OCI-LY1 (cell line): ENCODE measurements around the gene ABCC4.

Source experiments
- H2AFZ ChIP-seq: fragments of 200-600 bp; sonication (generic), shearing (Covaris generic); 2 replicates; pipeline ENCODE4 v1.6.0; 2014; ENCODE audit warnings: antibody characterized with exemption, mild to moderate bottlenecking, low read length
- H3F3A ChIP-seq: fragments of 200-600 bp; sonication (generic), shearing (Covaris generic); 2 replicates; pipeline ENCODE4 v1.6.0; 2014; ENCODE audit warnings: mild to moderate bottlenecking, antibody characterized with exemption, low read length, moderate library complexity; ENCODE audit not compliant: insufficient read depth
- H3K27ac ChIP-seq: fragments of 200-600 bp; sonication (generic); 2 replicates; pipeline ENCODE4 v1.5.1; 2014; ENCODE audit warnings: low read length, mixed run types, mild to moderate bottlenecking, low read depth; ENCODE audit not compliant: poor library complexity, severe bottlenecking
- H3K27me3 ChIP-seq: fragments of 200-600 bp; sonication (generic); 2 replicates; pipeline ENCODE4 v1.6.0; 2014; ENCODE audit warnings: antibody characterized with exemption, mild to moderate bottlenecking, low read length, moderate library complexity; ENCODE audit not compliant: insufficient read depth
- H3K36me3 ChIP-seq: fragments of 200-600 bp; sonication (generic); 2 replicates; pipeline ENCODE4 v1.6.1; 2014; ENCODE audit warnings: mild to moderate bottlenecking, antibody characterized with exemption, low read length, moderate library complexity, mixed read lengths; ENCODE audit not compliant: insufficient read depth
- H3K4me1 ChIP-seq: fragments of 200-600 bp; sonication (generic); 2 replicates; pipeline ENCODE4 v1.5.1; 2014; ENCODE audit warnings: mild to moderate bottlenecking, low read length, moderate library complexity; ENCODE audit not compliant: insufficient read depth, severe bottlenecking
- H3K4me2 ChIP-seq: fragments of 200-600 bp; sonication (generic), shearing (Covaris generic); 2 replicates; pipeline ENCODE4 v1.6.1; 2014; ENCODE audit warnings: low read length
- H3K4me3 ChIP-seq: fragments of 200-600 bp; sonication (generic); 2 replicates; pipeline ENCODE4 v1.5.1; 2014; ENCODE audit warnings: low read length, low read depth, mild to moderate bottlenecking, mixed read lengths; ENCODE audit not compliant: poor library complexity, severe bottlenecking
- H3K79me2 ChIP-seq: fragments of 200-600 bp; shearing (Covaris generic); 2 replicates; pipeline ENCODE4 v1.6.1; 2016; ENCODE audit warnings: mixed run types, low read length, mixed read lengths; ENCODE audit not compliant: insufficient read depth
- H3K9ac ChIP-seq: fragments of 200-600 bp; sonication (generic), shearing (Covaris generic); 2 replicates; pipeline ENCODE4 v1.6.1; 2014; ENCODE audit warnings: mild to moderate bottlenecking, low read length, mixed read lengths
- H3K9me2 ChIP-seq: fragments of 200-600 bp; sonication (generic), shearing (Covaris generic); 2 replicates; pipeline ENCODE4 v1.6.1; 2014; ENCODE audit warnings: low read depth, mild to moderate bottlenecking, low read length, mixed read lengths
- H3K9me3 ChIP-seq: fragments of 200-600 bp; shearing (Covaris generic); 2 replicates; pipeline ENCODE4 v1.6.1; 2014; ENCODE audit warnings: low read length, mixed read lengths
- H4K20me1 ChIP-seq: fragments of 200-600 bp; sonication (generic), shearing (Covaris generic); 2 replicates; pipeline ENCODE4 v1.6.0; 2016; ENCODE audit warnings: mild to moderate bottlenecking, low read length; ENCODE audit not compliant: insufficient read depth
- EZH2 ChIP-seq: fragments of 200-600 bp; sonication (generic), shearing (Covaris generic); IDR thresholded peaks from 2 replicates; pipeline ENCODE4 v1.8.0; 2017; ENCODE audit warnings: borderline replicate concordance, mixed run types, mild to moderate bottlenecking, antibody characterized with exemption, low read length, moderate library complexity, mixed read lengths
- TF ChIP-seq, protein P1 (sequence below): fragments of 200-600 bp; sonication (generic), shearing (Covaris generic); IDR thresholded peaks from 2 replicates; pipeline ENCODE4 v1.5.1; 2017; ENCODE audit warnings: mild to moderate bottlenecking, antibody characterized with exemption, low read length, moderate library complexity, mixed read lengths

ABCC4 gene

DNA sequence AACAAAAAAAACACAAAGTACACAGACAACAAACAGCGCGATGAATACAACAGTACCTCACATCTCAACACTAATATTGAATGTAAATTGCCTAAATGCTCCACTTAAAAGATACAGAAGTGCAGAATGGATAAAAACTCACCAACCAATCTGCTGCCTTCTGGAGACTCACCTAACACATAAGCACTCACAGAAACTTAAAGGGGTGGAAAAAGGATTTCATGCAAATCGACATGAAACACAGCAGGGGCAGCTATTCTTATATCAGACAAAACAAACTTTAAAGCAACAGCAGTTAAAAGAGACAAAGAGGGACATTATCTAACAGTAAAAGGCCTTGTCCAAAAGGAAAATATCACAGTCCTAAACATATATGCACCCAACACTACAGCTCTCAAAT, 209.5 kb downstream of the ABCC4 start:
- Histone ChIP-seq H3K9me3 (0 out of 2 replicates have a peak, but pooled peaks cover 3% of the 10 kb centered on the region), H3K27ac (no peak overlapping the region), H3K36me3 (0 out of 2 replicates have a peak, but pooled peaks cover 4% of the 10 kb centered on the region), H3K4me1 (no peaks in the 10 kb centered on the region), H3K4me2 (no peak overlapping the region), H3K9me2 (no peaks in the 10 kb centered on the region), H3K4me3 (no peak overlapping the region), H3K9ac (no peak overlapping the region), H3F3A (no peaks in the 10 kb centered on the region; the same call in 1 of the 2 replicates), H4K20me1 (no peaks in the 10 kb centered on the region), H2AFZ (no peak overlapping the region), H3K79me2 (no peaks in the 10 kb centered on the region), H3K27me3 (no peaks in the 10 kb centered on the region)
- TF ChIP-seq, protein P1, sequence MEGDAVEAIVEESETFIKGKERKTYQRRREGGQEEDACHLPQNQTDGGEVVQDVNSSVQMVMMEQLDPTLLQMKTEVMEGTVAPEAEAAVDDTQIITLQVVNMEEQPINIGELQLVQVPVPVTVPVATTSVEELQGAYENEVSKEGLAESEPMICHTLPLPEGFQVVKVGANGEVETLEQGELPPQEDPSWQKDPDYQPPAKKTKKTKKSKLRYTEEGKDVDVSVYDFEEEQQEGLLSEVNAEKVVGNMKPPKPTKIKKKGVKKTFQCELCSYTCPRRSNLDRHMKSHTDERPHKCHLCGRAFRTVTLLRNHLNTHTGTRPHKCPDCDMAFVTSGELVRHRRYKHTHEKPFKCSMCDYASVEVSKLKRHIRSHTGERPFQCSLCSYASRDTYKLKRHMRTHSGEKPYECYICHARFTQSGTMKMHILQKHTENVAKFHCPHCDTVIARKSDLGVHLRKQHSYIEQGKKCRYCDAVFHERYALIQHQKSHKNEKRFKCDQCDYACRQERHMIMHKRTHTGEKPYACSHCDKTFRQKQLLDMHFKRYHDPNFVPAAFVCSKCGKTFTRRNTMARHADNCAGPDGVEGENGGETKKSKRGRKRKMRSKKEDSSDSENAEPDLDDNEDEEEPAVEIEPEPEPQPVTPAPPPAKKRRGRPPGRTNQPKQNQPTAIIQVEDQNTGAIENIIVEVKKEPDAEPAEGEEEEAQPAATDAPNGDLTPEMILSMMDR, result no peak
- no peak for TF ChIP-seq EZH2

GRCh38 chr13:95087746-95088305, 213.4 kb downstream of the ABCC4 start:
- TF ChIP-seq, protein P1, result no peak
- no peak for TF ChIP-seq EZH2
- no peaks in the 10 kb centered on the region for H3K9me2 ChIP-seq
- no peak overlapping the region for H3K4me3 ChIP-seq
- no peaks in the 10 kb centered on the region for H3K4me1 ChIP-seq
- H3K27ac ChIP-seq, result no peak overlapping the region
- 0 out of 2 replicates have a peak, but pooled peaks cover 4% of the 10 kb centered on the region for H3K36me3 ChIP-seq
- H3K79me2 ChIP-seq, result no peaks in the 10 kb centered on the region
- no peaks in the 10 kb centered on the region for H3K27me3 ChIP-seq
- no peak overlapping the region for H3K9ac ChIP-seq
- no peaks in the 10 kb centered on the region for H3F3A ChIP-seq
- no peak overlapping the region for H2AFZ ChIP-seq
- H3K4me2 ChIP-seq, result no peak overlapping the region
- no peaks in the 10 kb centered on the region for H4K20me1 ChIP-seq
- H3K9me3 ChIP-seq, result no peaks in the 10 kb centered on the region

GRCh38 chr13:95086761-95087160, 214.5 kb downstream of the ABCC4 start:
- H3K27me3 ChIP-seq, result no peaks in the 10 kb centered on the region
- no peaks in the 10 kb centered on the region for H3F3A ChIP-seq
- H3K9me3 ChIP-seq, result no peaks in the 10 kb centered on the region
- H4K20me1 ChIP-seq, result no peaks in the 10 kb centered on the region
- H3K9me2 ChIP-seq, result no peaks in the 10 kb centered on the region
- H3K36me3 ChIP-seq, result 0 out of 2 replicates have a peak, but pooled peaks cover 4% of the 10 kb centered on the region
- H2AFZ ChIP-seq, result no peak overlapping the region
- H3K4me1 ChIP-seq, result no peaks in the 10 kb centered on the region
- no peak overlapping the region for H3K27ac ChIP-seq
- no peaks in the 10 kb centered on the region for H3K79me2 ChIP-seq
- no peak for TF ChIP-seq EZH2
- TF ChIP-seq, protein P1, result no peak
- H3K9ac ChIP-seq, result no peak overlapping the region
- H3K4me2 ChIP-seq, result no peak overlapping the region
- no peak overlapping the region for H3K4me3 ChIP-seq
